Activated CD8-positive, alpha-beta memory T cell treated with anti-CD3 and anti-CD28 coated beads for 48 hours (primary cell): Measurements from ENCODE around the gene ACSF2.
A peak's percentile ranks its signal among the peaks of the same experiment; 100 is the strongest.

Experiments used
- DNase-seq, 3 experiments: peaks; one replicate each; pipeline ENCODE4 v3.0.0-alpha.2; 2020; ENCODE audit warnings: low read depth in 2 of 3, low spot score in 2 of 3

ACSF2 gene

GRCh38 chr17:50476545-50477315 lies 50.7 kb downstream of the ACSF2 start:
- no peak for DNase-seq

- no peak for DNase-seq
These were observed 52.0 kb downstream of the ACSF2 start for GRCh38 chr17:50477976-50478375.

- DNase-seq: peak; percentile 65 to 75 (median 70)
These were observed 52.7 kb downstream of the ACSF2 start, which contains the start of gene RSAD1 for GRCh38 chr17:50478391-50479381. Gene RSAD1, plus strand, starts transcription at chr17:50478860. Its CDS starts 25 bp downstream, at chr17:50478885.

GRCh38 chr17:50479522-50480141 lies 53.6 kb downstream of the ACSF2 start:
- peak in 2 of 3 experiments; percentile 36 to 40 for DNase-seq

GRCh38 chr17:50480142-50480764 lies 54.2 kb downstream of the ACSF2 start:
- DNase-seq: no peak

- no peak for DNase-seq
These were observed 55.0 kb downstream of the ACSF2 start for GRCh38 chr17:50480854-50481490.

GRCh38 chr17:50481648-50482047 lies 55.6 kb downstream of the ACSF2 start:
- no peak for DNase-seq

- DNase-seq: no peak
These were observed 56.1 kb downstream of the ACSF2 start for GRCh38 chr17:50482110-50482509.

- DNase-seq: peak; percentile 51 to 71 (median 61)
These were observed 56.5 kb downstream of the ACSF2 start for GRCh38 chr17:50482516-50482915.

- DNase-seq: no peak
These were observed 57.2 kb downstream of the ACSF2 start for GRCh38 chr17:50483266-50483665.

- no peak for DNase-seq
These were observed 58.6 kb downstream of the ACSF2 start for GRCh38 chr17:50484386-50485155.

- DNase-seq: no peak
These were observed 61.4 kb downstream of the ACSF2 start for GRCh38 chr17:50487213-50488096.

- DNase-seq: no peak
These were observed 62.9 kb downstream of the ACSF2 start for GRCh38 chr17:50488880-50489279.

GRCh38 chr17:50491505-50491904 lies 65.5 kb downstream of the ACSF2 start:
- no peak for DNase-seq

- DNase-seq: no peak
These were observed 66.2 kb downstream of the ACSF2 start for GRCh38 chr17:50492214-50492613.

- no peak for DNase-seq
These were observed 67.7 kb downstream of the ACSF2 start for GRCh38 chr17:50493744-50494143.

- no peak for DNase-seq
These were observed 69.3 kb downstream of the ACSF2 start for GRCh38 chr17:50495217-50495823.

GRCh38 chr17:50495918-50496317 lies 69.9 kb downstream of the ACSF2 start:
- no peak for DNase-seq
